ENCODE measurements around the gene ESR2.

Gene ESR2

DNA sequence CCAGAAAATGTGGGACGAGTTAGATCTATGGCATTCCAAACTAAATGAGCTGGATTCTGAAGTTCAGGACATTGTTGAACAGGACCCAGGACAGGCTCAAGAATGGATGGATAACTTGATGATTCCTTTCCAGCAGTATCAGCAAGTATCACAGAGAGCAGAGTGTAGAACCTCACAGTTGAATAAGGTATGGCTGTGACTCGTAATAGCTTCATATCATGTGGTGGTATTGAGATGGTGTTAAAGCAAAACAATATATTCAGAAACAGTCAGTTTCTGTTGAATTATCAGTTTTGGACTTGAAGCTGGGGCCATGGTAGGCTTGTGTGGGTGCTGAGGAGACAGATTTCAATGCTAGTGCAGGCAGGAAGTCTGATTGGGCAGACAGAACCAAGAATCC, 213.7 kb downstream of the ESR2 start:
- no peak for DNase-seq (ENCODE audit: low spot score)
- no peak for TF ChIP-seq CTCF (IDR thresholded peaks at IDR 0.05; ENCODE audit: extremely low read depth, insufficient read depth, missing control alignments)
- in situ Hi-C loops (cut with MboI; ENCODE audit: low pct_unique_long_range_greater_than_20kb, low sequenced_read_pairs, unreplicated experiment), result no loop called here

DNA sequence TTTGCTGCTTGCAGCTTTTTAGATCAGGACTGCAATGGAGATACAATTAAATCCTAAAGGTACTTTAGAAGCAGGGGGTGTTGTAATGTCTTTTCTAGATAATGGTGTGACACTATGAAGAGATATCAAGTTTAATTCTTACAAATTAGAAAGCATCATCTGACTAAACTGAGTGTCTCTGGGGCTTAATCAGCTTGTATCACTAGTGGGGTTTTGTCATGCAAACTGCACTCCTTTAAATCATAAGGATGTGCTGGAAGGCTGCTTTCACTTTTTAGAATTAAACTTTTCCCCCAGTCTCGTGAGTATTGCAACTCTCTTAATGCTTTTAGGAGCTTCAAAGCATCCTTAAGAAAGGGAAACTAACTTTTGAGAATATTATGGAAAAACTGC, 218.6 kb downstream of the ESR2 start:
- no peak for DNase-seq (ENCODE audit: low spot score)
- in situ Hi-C loops (cut with MboI; ENCODE audit: low pct_unique_long_range_greater_than_20kb, low sequenced_read_pairs, unreplicated experiment), result no loop called here
- no peak for TF ChIP-seq CTCF (IDR thresholded peaks at IDR 0.05; ENCODE audit: extremely low read depth, insufficient read depth, missing control alignments)

GRCh38 chr14:64074961-64075612, 219.1 kb downstream of the ESR2 start:
- DNase-seq (ENCODE audit: low spot score), result no peak
- in situ Hi-C loops (cut with MboI; ENCODE audit: low pct_unique_long_range_greater_than_20kb, low sequenced_read_pairs, unreplicated experiment), result no loop called here
- no peak for TF ChIP-seq CTCF (IDR thresholded peaks at IDR 0.05; ENCODE audit: extremely low read depth, insufficient read depth, missing control alignments)

GRCh38 chr14:64069634-64070359, 224.4 kb downstream of the ESR2 start:
- in situ Hi-C loops (cut with MboI; ENCODE audit: low pct_unique_long_range_greater_than_20kb, low sequenced_read_pairs, unreplicated experiment), result no loop called here
- no peak for DNase-seq (ENCODE audit: low spot score)
- TF ChIP-seq CTCF (IDR thresholded peaks at IDR 0.05; ENCODE audit: extremely low read depth, insufficient read depth, missing control alignments), result no peak

DNA sequence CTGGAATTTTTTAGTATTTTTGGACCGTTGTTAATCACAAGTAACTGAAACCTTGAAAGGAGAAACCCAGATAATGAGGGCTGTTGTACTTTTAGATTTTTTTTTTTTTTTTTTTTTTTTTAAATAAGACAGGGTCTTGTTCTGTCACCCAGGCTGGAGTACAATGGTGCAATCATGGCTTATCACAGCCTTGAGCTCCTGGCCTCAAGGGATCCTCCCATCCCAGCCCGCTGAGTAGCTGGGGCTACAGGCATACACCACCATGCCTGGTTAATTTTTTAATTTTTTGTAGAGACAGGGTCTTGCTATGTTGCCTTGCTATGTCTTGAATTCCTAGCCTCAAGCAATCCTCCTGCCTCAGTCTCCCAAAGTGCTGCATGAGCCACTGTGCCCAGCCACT, 229.7 kb downstream of the ESR2 start:
- in situ Hi-C loops (cut with MboI; ENCODE audit: low pct_unique_long_range_greater_than_20kb, low sequenced_read_pairs, unreplicated experiment), result no loop called here
- TF ChIP-seq CTCF (IDR thresholded peaks at IDR 0.05; ENCODE audit: extremely low read depth, insufficient read depth, missing control alignments), result no peak
- DNase-seq (ENCODE audit: low spot score), result no peak

DNA sequence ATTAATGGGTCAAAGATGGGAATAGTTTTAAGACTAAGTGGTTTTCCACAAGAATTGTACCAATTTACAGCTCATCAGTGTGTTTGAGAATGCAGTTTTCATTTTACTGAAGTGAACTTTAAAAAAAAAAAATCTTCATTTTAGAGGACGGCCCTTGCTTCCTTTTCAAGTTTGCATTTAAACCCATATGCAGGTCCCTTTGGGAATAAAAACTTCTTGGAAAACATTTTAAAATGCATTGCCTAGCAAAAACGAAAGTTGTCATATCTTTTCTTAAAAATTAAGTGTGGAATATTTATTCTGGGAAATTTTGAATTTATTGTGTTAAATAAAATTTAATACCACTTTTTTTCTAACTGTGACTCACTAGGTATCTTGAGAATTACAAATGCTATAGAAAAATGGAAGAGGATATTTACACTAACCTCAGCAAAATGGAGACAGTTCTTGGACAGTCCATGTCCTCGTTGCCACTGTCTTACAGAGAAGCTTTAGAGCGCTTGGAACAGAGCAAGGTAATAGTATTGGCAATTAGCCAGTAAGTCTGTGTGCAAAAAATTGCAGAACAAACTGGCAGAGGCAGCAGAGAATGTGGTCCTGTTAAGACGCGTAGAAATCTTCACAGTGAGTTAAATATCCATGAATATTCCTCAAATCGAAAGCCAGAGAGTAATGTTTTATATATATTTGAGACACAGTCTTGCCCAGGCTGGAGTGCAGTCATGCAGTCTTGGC, 231.6 kb downstream of the ESR2 start:
- TF ChIP-seq CTCF (IDR thresholded peaks at IDR 0.05; ENCODE audit: extremely low read depth, insufficient read depth, missing control alignments), result no peak
- in situ Hi-C loops (cut with MboI; ENCODE audit: low pct_unique_long_range_greater_than_20kb, low sequenced_read_pairs, unreplicated experiment), result no loop called here
- DNase-seq (ENCODE audit: low spot score), result no peak
